Cardiac atrium fibroblast (primary cell): ENCODE results near the gene TAL1. TPM values are rescaled to one million over a fixed set of nuclear protein-coding genes. Genes with fewer than 3 reads are reported as not detected.

Source experiments
- total RNA-seq: library from RNA; depleted of rRNA; stranded (reverse); fragments of >200 nt; gene quantifications from 2 replicates; pipeline ENCODE4 v1.2.3, GENCODE V29; 2015

Gene TAL1
- total RNA-seq = 0.16 and 0.36 TPM in 2 replicates

DNA sequence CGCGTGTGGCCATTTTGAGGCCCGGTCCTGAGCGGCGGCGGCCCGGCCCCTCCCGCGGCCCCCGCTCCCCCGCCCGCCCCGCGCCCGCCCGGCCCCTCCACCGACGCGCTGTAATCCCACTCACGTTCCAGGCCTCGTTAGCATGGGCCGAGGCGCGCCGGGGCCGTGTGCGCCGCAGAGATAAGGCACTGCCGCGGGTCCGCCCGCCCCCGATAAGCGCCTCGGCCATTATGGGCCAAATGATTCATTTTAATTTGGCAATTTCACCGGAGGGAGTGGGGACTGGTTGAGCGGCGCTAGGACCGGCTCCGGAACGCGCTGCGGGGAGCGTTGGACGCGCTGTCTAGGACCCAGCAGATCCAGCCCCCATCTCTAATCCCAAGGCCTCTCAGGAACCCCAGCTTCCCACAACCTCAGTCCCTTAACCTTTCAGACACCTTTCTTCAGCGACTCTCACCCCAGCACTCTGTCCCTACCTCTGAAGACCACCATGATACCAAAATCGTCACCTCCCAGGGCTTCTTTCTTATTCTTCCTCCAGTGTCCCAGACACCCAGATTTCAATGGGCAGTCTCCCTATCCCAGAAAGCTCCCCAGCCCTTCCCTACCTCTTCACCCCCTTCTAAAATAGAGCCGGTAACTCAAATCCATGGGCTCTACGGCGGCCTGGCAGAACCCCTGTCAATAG, at the start of gene TAL1:
TSS of gene TAL1 (minus strand) at position 39 of the 688 bp plus-strand sequence. CDS start 6,337 bp downstream, outside the sequence.

DNA sequence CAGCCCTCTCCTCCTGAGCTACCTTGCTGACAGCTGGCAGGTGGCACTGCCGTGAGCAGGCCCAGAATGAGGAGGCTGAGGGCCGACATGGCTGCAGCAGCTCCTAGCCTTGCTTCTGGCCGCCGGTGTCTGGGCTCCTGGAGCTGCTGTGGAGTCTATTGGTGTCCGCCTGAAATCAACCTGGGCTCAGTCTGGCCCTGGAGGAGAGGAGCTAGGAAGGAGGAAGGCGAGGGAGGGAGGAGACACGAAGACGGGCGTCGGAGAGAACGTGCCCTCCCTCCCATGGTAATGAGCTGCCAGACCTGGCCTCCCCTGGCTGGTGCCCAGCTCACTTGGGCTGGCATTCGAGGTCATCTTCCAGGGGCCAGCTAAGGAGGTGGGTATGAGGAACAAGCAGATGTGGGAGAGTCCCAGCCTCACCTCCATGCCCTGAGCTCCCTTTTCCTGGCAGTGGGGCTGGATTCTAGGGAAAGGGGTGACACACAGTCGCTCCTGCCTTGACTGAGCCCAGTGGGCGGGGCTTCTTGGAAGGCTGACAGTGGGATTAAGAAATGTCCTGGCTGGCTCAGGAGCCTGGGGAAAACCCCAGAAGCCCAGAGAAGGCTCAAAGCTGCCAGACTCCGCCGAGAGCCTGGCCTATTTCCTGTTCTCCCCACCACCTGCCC, 42.0 kb downstream of the TAL1 start, which contains the start of gene PDZK1IP1:
TSS of gene PDZK1IP1 (minus strand) at position 193 of the 665 bp plus-strand sequence. CDS start at position 89, 104 bp downstream.

Other genes with a start within 250 kb of the TAL1 start
- gene CYP4X1, start 208.6 kb downstream of the TAL1 start, total RNA-seq = 9.0 and 16.0 TPM in 2 replicates
- gene CYP4Z1, start 165.0 kb downstream of the TAL1 start, total RNA-seq = not detected in 2 replicates
- not detected in 2 replicates for gene CYP4A22, start 94.8 kb downstream of the TAL1 start, total RNA-seq
- gene PDZK1IP1, start 42.2 kb downstream of the TAL1 start, total RNA-seq = 3.4 and 4.4 TPM in 2 replicates
- 3.7 and 4.9 TPM in 2 replicates for gene STIL, start 81.9 kb upstream of the TAL1 start, total RNA-seq
- 77.6 and 92.0 TPM in 2 replicates for gene CMPK1, start 101.6 kb upstream of the TAL1 start, total RNA-seq
- not detected in 2 replicates for gene FOXE3, start 184.1 kb upstream of the TAL1 start, total RNA-seq
- 0.18 and 0.49 TPM in 2 replicates for gene FOXD2, start 205.8 kb upstream of the TAL1 start, total RNA-seq